ENCODE measurements around the gene XRN1.
"Not testable (repeated sequence)": the region's sequence is repeated elsewhere in the genome, so short reads cannot be mapped to it uniquely, and the experiment has no call there.

The XRN1 gene

GRCh38 chr3:142332390-142332789, 115.4 kb downstream of the XRN1 start:
- no peak overlapping the region for H3K27ac ChIP-seq (ENCODE audit: low read depth, low read length)
- H3K27me3 ChIP-seq (ENCODE audit: insufficient read depth, low read length): no peaks in the 10 kb centered on the region
- H3K4me3 ChIP-seq (ENCODE audit: low read depth, low read length): no peak overlapping the region
- no peaks in the 10 kb centered on the region for H3K4me1 ChIP-seq (ENCODE audit: control insufficient read depth, insufficient read depth, low read length, unreplicated experiment)
- no peak overlapping the region for H2AFZ ChIP-seq (ENCODE audit: low read length, unreplicated experiment)
- H3K36me3 ChIP-seq (ENCODE audit: insufficient read depth, low read length): peaks cover 42% of the 10 kb centered on the region
- no peaks in the 10 kb centered on the region for H3K79me2 ChIP-seq (ENCODE audit: control insufficient read depth, insufficient read depth, low read length, unreplicated experiment)

- H3K4me1 ChIP-seq (ENCODE audit: control insufficient read depth, insufficient read depth, low read length, unreplicated experiment): peaks cover 16% of the 10 kb centered on the region
- H3K79me2 ChIP-seq (ENCODE audit: control insufficient read depth, insufficient read depth, low read length, unreplicated experiment); H3K4me3 ChIP-seq (ENCODE audit: low read depth, low read length); H2AFZ ChIP-seq (ENCODE audit: low read length, unreplicated experiment); H3K27me3 ChIP-seq (ENCODE audit: insufficient read depth, low read length); H3K27ac ChIP-seq (ENCODE audit: low read depth, low read length): not testable (repeated sequence)
- H3K36me3 ChIP-seq (ENCODE audit: insufficient read depth, low read length): peaks cover 29% of the 10 kb centered on the region
Observed at GRCh38 chr3:142324275-142324953, 123.4 kb downstream of the XRN1 start.

GRCh38 chr3:142319912-142320311, 127.9 kb downstream of the XRN1 start:
- Histone ChIP-seq H3K27ac (ENCODE audit: low read depth, low read length) (peak overlapping the region; percentile 77), H2AFZ (ENCODE audit: low read length, unreplicated experiment) (no peak overlapping the region), H3K36me3 (ENCODE audit: insufficient read depth, low read length) (0 out of 2 replicates have a peak, but pooled peaks cover 3% of the 10 kb centered on the region), H3K4me1 (ENCODE audit: control insufficient read depth, insufficient read depth, low read length, unreplicated experiment) (peaks cover 36% of the 10 kb centered on the region), H3K79me2 (ENCODE audit: control insufficient read depth, insufficient read depth, low read length, unreplicated experiment) (no peaks in the 10 kb centered on the region), H3K4me3 (ENCODE audit: low read depth, low read length) (0 out of 2 replicates have a peak overlapping the region, but pooled peaks have one; percentile 1), H3K27me3 (ENCODE audit: insufficient read depth, low read length) (no peaks in the 10 kb centered on the region)

- H3K4me3 ChIP-seq (ENCODE audit: low read depth, low read length): peak overlapping the region; percentile 33; the same call in 1 of the 2 replicates
- H3K36me3 ChIP-seq (ENCODE audit: insufficient read depth, low read length): no peaks in the 10 kb centered on the region; the same call in 1 of the 2 replicates
- no peaks in the 10 kb centered on the region for H3K79me2 ChIP-seq (ENCODE audit: control insufficient read depth, insufficient read depth, low read length, unreplicated experiment)
- H3K4me1 ChIP-seq (ENCODE audit: control insufficient read depth, insufficient read depth, low read length, unreplicated experiment): peaks cover 37% of the 10 kb centered on the region
- no peaks in the 10 kb centered on the region for H3K27me3 ChIP-seq (ENCODE audit: insufficient read depth, low read length)
- H3K27ac ChIP-seq (ENCODE audit: low read depth, low read length): peak overlapping the region; percentile 77
- no peak overlapping the region for H2AFZ ChIP-seq (ENCODE audit: low read length, unreplicated experiment)
Observed at GRCh38 chr3:142319094-142319493, 128.7 kb downstream of the XRN1 start.

- H3K79me2 ChIP-seq (ENCODE audit: control insufficient read depth, insufficient read depth, low read length, unreplicated experiment): no peaks in the 10 kb centered on the region
- H3K36me3 ChIP-seq (ENCODE audit: insufficient read depth, low read length): peaks cover 6% of the 10 kb centered on the region; the same call in 1 of the 2 replicates
- no peaks in the 10 kb centered on the region for H3K27me3 ChIP-seq (ENCODE audit: insufficient read depth, low read length)
- peaks cover 37% of the 10 kb centered on the region for H3K4me1 ChIP-seq (ENCODE audit: control insufficient read depth, insufficient read depth, low read length, unreplicated experiment)
- H3K27ac ChIP-seq (ENCODE audit: low read depth, low read length): peak overlapping the region; percentile 77
- H3K4me3 ChIP-seq (ENCODE audit: low read depth, low read length): no peak overlapping the region
- no peak overlapping the region for H2AFZ ChIP-seq (ENCODE audit: low read length, unreplicated experiment)
Observed at GRCh38 chr3:142318331-142318730, 129.5 kb downstream of the XRN1 start.

- H3K27me3 ChIP-seq (ENCODE audit: insufficient read depth, low read length); H2AFZ ChIP-seq (ENCODE audit: low read length, unreplicated experiment); H3K79me2 ChIP-seq (ENCODE audit: control insufficient read depth, insufficient read depth, low read length, unreplicated experiment); H3K4me3 ChIP-seq (ENCODE audit: low read depth, low read length); H3K27ac ChIP-seq (ENCODE audit: low read depth, low read length): not testable (repeated sequence)
- peaks cover 37% of the 10 kb centered on the region for H3K4me1 ChIP-seq (ENCODE audit: control insufficient read depth, insufficient read depth, low read length, unreplicated experiment)
- H3K36me3 ChIP-seq (ENCODE audit: insufficient read depth, low read length): peaks cover 15% of the 10 kb centered on the region
Observed at GRCh38 chr3:142315978-142316388, 131.9 kb downstream of the XRN1 start.

- Histone ChIP-seq H3K79me2 (ENCODE audit: control insufficient read depth, insufficient read depth, low read length, unreplicated experiment) (no peaks in the 10 kb centered on the region), H2AFZ (ENCODE audit: low read length, unreplicated experiment) (no peak overlapping the region), H3K36me3 (ENCODE audit: insufficient read depth, low read length) (peaks cover 22% of the 10 kb centered on the region), H3K27ac (ENCODE audit: low read depth, low read length) (peak overlapping the region; percentile 45; the same call in 1 of the 2 replicates), H3K4me1 (ENCODE audit: control insufficient read depth, insufficient read depth, low read length, unreplicated experiment) (peaks cover 28% of the 10 kb centered on the region), H3K4me3 (ENCODE audit: low read depth, low read length) (no peak overlapping the region), H3K27me3 (ENCODE audit: insufficient read depth, low read length) (no peaks in the 10 kb centered on the region)
Observed at GRCh38 chr3:142315083-142315482, 132.8 kb downstream of the XRN1 start.

GRCh38 chr3:142310439-142310838, 137.4 kb downstream of the XRN1 start:
- H3K27ac ChIP-seq (ENCODE audit: low read depth, low read length): no peak overlapping the region
- H3K36me3 ChIP-seq (ENCODE audit: insufficient read depth, low read length): peaks cover 30% of the 10 kb centered on the region
- no peaks in the 10 kb centered on the region for H3K27me3 ChIP-seq (ENCODE audit: insufficient read depth, low read length)
- H3K4me3 ChIP-seq (ENCODE audit: low read depth, low read length): no peak overlapping the region
- peaks cover 3% of the 10 kb centered on the region for H3K4me1 ChIP-seq (ENCODE audit: control insufficient read depth, insufficient read depth, low read length, unreplicated experiment)
- H3K79me2 ChIP-seq (ENCODE audit: control insufficient read depth, insufficient read depth, low read length, unreplicated experiment): no peaks in the 10 kb centered on the region
- H2AFZ ChIP-seq (ENCODE audit: low read length, unreplicated experiment): no peak overlapping the region

GRCh38 chr3:142302847-142303246, 145.0 kb downstream of the XRN1 start:
- H3K36me3 ChIP-seq (ENCODE audit: insufficient read depth, low read length); H2AFZ ChIP-seq (ENCODE audit: low read length, unreplicated experiment); H3K27me3 ChIP-seq (ENCODE audit: insufficient read depth, low read length); H3K4me3 ChIP-seq (ENCODE audit: low read depth, low read length); H3K27ac ChIP-seq (ENCODE audit: low read depth, low read length); H3K4me1 ChIP-seq (ENCODE audit: control insufficient read depth, insufficient read depth, low read length, unreplicated experiment); H3K79me2 ChIP-seq (ENCODE audit: control insufficient read depth, insufficient read depth, low read length, unreplicated experiment): not testable (repeated sequence)

- 0 out of 2 replicates have a peak, but pooled peaks cover 2% of the 10 kb centered on the region for H3K36me3 ChIP-seq (ENCODE audit: insufficient read depth, low read length)
- H3K79me2 ChIP-seq (ENCODE audit: control insufficient read depth, insufficient read depth, low read length, unreplicated experiment): no peaks in the 10 kb centered on the region
- H3K27me3 ChIP-seq (ENCODE audit: insufficient read depth, low read length): no peaks in the 10 kb centered on the region
- no peak overlapping the region for H2AFZ ChIP-seq (ENCODE audit: low read length, unreplicated experiment)
- H3K4me1 ChIP-seq (ENCODE audit: control insufficient read depth, insufficient read depth, low read length, unreplicated experiment): no peaks in the 10 kb centered on the region
- H3K4me3 ChIP-seq (ENCODE audit: low read depth, low read length): no peak overlapping the region
- no peak overlapping the region for H3K27ac ChIP-seq (ENCODE audit: low read depth, low read length)
Observed at GRCh38 chr3:142298626-142299025, 149.2 kb downstream of the XRN1 start.

GRCh38 chr3:142296507-142296906, 151.3 kb downstream of the XRN1 start:
- Histone ChIP-seq H3K27me3 (ENCODE audit: insufficient read depth, low read length) (no peaks in the 10 kb centered on the region), H3K4me1 (ENCODE audit: control insufficient read depth, insufficient read depth, low read length, unreplicated experiment) (no peaks in the 10 kb centered on the region), H3K79me2 (ENCODE audit: control insufficient read depth, insufficient read depth, low read length, unreplicated experiment) (no peaks in the 10 kb centered on the region), H2AFZ (ENCODE audit: low read length, unreplicated experiment) (no peak overlapping the region), H3K4me3 (ENCODE audit: low read depth, low read length) (no peak overlapping the region), H3K36me3 (ENCODE audit: insufficient read depth, low read length) (no peaks in the 10 kb centered on the region), H3K27ac (ENCODE audit: low read depth, low read length) (no peak overlapping the region)
